GM20431 (cell line): ENCODE results near the gene NDST4.

Experiments
- in situ Hi-C: fragments of 300-500 bp; cut with MseI, MboI; formaldehyde crosslinking; loops from one replicate; pipeline ENCODE4 v1.15.0; 2020; ENCODE audit warnings: low sequenced_read_pairs; ENCODE audit not compliant: unreplicated experiment

The NDST4 gene

GRCh38 chr4:114921191-114921590 is 192.2 kb downstream of the NDST4 start:
- in situ Hi-C loops, result no loop called here

- in situ Hi-C loops, result no loop called here
These were observed 202.3 kb downstream of the NDST4 start for GRCh38 chr4:114911111-114911510.

GRCh38 chr4:114907568-114907967 is 205.9 kb downstream of the NDST4 start:
- in situ Hi-C loops, result no loop called here

- in situ Hi-C loops, result no loop called here
These were observed 208.4 kb downstream of the NDST4 start for GRCh38 chr4:114905017-114905416.

GRCh38 chr4:114900934-114901333 is 212.5 kb downstream of the NDST4 start:
- in situ Hi-C loops, result no loop called here

- in situ Hi-C loops, result no loop called here
These were observed 222.6 kb downstream of the NDST4 start for GRCh38 chr4:114890773-114891172.

- in situ Hi-C loops, result no loop called here
These were observed 226.7 kb downstream of the NDST4 start for GRCh38 chr4:114886761-114887160.

- in situ Hi-C loops, result no loop called here
These were observed 229.8 kb downstream of the NDST4 start for GRCh38 chr4:114883641-114884040.

GRCh38 chr4:114879916-114880669 is 233.3 kb downstream of the NDST4 start:
- in situ Hi-C loops, result no loop called here

- in situ Hi-C loops, result no loop called here
These were observed 237.8 kb downstream of the NDST4 start for GRCh38 chr4:114875630-114876029.

GRCh38 chr4:114874321-114874720 is 239.1 kb downstream of the NDST4 start:
- in situ Hi-C loops, result no loop called here

- in situ Hi-C loops, result no loop called here
These were observed 242.4 kb downstream of the NDST4 start for GRCh38 chr4:114870987-114871386.

- in situ Hi-C loops, result no loop called here
These were observed 246.3 kb downstream of the NDST4 start for GRCh38 chr4:114866901-114867670.

GRCh38 chr4:114864060-114864459 is 249.4 kb downstream of the NDST4 start:
- in situ Hi-C loops, result no loop called here

- in situ Hi-C loops, result no loop called here
These were observed 252.6 kb downstream of the NDST4 start for GRCh38 chr4:114860786-114861185.

- in situ Hi-C loops, result no loop called here
These were observed 255.6 kb downstream of the NDST4 start for GRCh38 chr4:114857831-114858230.

GRCh38 chr4:114839986-114840385 is 273.4 kb downstream of the NDST4 start:
- in situ Hi-C loops, result no loop called here

GRCh38 chr4:114830628-114831027 is 282.8 kb downstream of the NDST4 start:
- in situ Hi-C loops, result no loop called here

- in situ Hi-C loops, result no loop called here
These were observed 285.8 kb downstream of the NDST4 start for GRCh38 chr4:114827651-114828050.

GRCh38 chr4:114815760-114816159 is 297.7 kb downstream of the NDST4 start:
- in situ Hi-C loops, result no loop called here

GRCh38 chr4:114813961-114814360 is 299.5 kb downstream of the NDST4 start:
- in situ Hi-C loops, result no loop called here
